ENCODE measurements around the gene ID4.

DNA sequence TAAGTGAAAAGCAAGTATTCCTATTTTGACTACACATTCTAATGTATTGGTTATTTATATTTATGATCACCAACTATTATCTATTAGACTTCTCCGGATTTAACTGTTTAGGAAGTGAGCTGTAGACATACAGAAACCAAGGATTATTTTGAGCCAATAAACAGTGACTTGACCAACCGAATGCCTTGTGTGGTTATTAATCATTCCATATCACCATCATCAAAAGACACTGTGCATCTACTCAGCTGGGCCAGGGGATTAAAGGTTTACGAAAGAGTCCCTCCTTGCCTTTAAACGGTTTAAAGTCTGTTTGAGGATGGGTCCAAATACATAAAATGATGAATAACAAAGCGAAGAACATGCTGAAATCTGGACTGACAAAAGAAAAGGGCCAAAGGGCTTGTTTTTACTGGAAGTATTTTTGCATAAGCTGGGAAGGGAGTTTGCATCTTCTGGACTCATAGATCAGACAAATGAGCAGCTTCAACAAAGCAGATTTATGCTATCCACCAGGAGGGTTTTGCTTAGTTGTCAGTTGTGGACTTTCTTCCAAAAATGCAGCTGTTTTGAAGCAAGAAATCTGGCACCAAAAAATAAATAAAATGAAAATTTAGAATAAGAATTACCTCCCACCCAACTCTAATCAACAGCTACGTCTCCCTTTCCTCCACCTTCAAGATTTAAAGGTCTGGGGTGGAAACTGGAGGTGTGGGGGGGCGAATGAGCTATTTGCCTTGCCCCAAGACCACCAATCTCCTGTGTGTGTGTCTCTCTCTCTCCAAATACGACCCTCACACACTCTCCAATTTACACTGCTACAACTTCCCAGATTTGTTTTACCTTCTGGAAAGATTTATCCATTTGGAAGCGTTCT, 33.6 kb upstream of the ID4 start:
- TF ChIP-seq, protein P1, sequence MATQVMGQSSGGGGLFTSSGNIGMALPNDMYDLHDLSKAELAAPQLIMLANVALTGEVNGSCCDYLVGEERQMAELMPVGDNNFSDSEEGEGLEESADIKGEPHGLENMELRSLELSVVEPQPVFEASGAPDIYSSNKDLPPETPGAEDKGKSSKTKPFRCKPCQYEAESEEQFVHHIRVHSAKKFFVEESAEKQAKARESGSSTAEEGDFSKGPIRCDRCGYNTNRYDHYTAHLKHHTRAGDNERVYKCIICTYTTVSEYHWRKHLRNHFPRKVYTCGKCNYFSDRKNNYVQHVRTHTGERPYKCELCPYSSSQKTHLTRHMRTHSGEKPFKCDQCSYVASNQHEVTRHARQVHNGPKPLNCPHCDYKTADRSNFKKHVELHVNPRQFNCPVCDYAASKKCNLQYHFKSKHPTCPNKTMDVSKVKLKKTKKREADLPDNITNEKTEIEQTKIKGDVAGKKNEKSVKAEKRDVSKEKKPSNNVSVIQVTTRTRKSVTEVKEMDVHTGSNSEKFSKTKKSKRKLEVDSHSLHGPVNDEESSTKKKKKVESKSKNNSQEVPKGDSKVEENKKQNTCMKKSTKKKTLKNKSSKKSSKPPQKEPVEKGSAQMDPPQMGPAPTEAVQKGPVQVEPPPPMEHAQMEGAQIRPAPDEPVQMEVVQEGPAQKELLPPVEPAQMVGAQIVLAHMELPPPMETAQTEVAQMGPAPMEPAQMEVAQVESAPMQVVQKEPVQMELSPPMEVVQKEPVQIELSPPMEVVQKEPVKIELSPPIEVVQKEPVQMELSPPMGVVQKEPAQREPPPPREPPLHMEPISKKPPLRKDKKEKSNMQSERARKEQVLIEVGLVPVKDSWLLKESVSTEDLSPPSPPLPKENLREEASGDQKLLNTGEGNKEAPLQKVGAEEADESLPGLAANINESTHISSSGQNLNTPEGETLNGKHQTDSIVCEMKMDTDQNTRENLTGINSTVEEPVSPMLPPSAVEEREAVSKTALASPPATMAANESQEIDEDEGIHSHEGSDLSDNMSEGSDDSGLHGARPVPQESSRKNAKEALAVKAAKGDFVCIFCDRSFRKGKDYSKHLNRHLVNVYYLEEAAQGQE (IDR thresholded peaks at IDR 0.05; ENCODE audit: low read depth) = no peak
- TF ChIP-seq YY1 (IDR thresholded peaks at IDR 0.05; ENCODE audit: low read depth) = no peak
- no peak for TF ChIP-seq NFIC (IDR thresholded peaks at IDR 0.05)
- no peak for TF ChIP-seq EGR1 (IDR thresholded peaks at IDR 0.05)
- no peak for TF ChIP-seq RAD21 (IDR thresholded peaks at IDR 0.05; ENCODE audit: low read depth)
- TF ChIP-seq, protein P2, sequence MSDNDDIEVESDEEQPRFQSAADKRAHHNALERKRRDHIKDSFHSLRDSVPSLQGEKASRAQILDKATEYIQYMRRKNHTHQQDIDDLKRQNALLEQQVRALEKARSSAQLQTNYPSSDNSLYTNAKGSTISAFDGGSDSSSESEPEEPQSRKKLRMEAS (IDR thresholded peaks at IDR 0.05) = no peak
- no peak for TF ChIP-seq EP300 (IDR thresholded peaks at IDR 0.05; ENCODE audit: borderline replicate concordance)
- TF ChIP-seq TCF12 (IDR thresholded peaks at IDR 0.05; ENCODE audit: low read depth) = no peak
- no peak for TF ChIP-seq ZBTB7A (IDR thresholded peaks at IDR 0.05; ENCODE audit: low read depth)
- no peak for TF ChIP-seq TEAD4 (IDR thresholded peaks at IDR 0.05)
- TF ChIP-seq CEBPB (IDR thresholded peaks at IDR 0.05) = no peak

Measured in Ishikawa (cell line).